ENCODE measurements around the gene TOP3B. TPM values are rescaled to one million over a fixed set of nuclear protein-coding genes. Genes with fewer than 3 reads are reported as not detected.

The TOP3B gene
- total and polyA plus RNA-seq, 9 of the 15 experiments (the other 6 are each of a cell fraction or from before 2014, with no cell fraction given): 3.0 to 188 (median 112) TPM

DNA sequence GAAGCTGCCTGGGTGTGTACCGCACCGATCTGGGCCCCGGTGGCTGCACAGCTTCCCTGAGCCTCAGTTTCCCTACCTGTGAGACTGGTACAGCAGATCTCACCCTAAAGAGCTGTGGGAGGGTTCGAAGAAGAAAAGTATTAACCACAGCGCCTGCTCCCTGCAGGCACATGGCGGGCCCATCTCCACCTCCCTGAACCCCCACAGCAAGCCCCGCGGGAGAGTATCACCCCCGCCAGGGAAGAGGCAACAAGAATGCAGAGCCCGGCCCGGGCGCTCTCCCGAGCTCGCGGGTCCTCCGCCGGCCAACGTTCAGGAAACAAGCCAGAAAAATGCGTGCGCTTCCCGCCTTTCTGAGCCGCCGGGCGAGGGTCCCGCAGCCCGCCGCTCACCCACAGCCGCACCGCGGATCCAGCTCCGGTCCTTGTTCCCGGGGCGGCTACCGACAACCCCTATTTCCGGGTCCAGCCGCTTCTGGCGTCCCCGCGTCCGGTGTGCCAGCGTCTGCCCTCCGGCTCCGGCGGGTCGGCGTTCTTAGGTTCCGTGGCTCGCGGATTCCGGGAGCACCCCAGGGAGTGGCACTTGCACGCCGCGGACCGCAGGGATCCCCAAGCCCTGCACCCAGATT lies at the start of gene TOP3B (continued):
- TF ChIP-seq STAT6 (CRISPR knock-in tag; IDR thresholded peaks at IDR 0.05): peak; percentile 100
- no peak for TF ChIP-seq BMI1 (IDR thresholded peaks at IDR 0.05; ENCODE audit: low read length)
- peak; percentile 97 to 100 for TF ChIP-seq TBL1XR1 (IDR thresholded peaks at IDR 0.05; ENCODE audit: low read length in 2 of 2)
- no peak for TF ChIP-seq TCFL5 (CRISPR knock-in tag; conservative IDR thresholded peaks at IDR 0.05)
- no peak for TF ChIP-seq ZNF274 (IDR thresholded peaks at IDR 0.05; ENCODE audit: borderline replicate concordance, low read depth, low read length)
- peak; percentile 71; the same call in 1 of the 2 replicates for TF ChIP-seq RFX5 (IDR thresholded peaks at IDR 0.05; ENCODE audit: low read depth, low read length)
- TF ChIP-seq, protein P1, sequence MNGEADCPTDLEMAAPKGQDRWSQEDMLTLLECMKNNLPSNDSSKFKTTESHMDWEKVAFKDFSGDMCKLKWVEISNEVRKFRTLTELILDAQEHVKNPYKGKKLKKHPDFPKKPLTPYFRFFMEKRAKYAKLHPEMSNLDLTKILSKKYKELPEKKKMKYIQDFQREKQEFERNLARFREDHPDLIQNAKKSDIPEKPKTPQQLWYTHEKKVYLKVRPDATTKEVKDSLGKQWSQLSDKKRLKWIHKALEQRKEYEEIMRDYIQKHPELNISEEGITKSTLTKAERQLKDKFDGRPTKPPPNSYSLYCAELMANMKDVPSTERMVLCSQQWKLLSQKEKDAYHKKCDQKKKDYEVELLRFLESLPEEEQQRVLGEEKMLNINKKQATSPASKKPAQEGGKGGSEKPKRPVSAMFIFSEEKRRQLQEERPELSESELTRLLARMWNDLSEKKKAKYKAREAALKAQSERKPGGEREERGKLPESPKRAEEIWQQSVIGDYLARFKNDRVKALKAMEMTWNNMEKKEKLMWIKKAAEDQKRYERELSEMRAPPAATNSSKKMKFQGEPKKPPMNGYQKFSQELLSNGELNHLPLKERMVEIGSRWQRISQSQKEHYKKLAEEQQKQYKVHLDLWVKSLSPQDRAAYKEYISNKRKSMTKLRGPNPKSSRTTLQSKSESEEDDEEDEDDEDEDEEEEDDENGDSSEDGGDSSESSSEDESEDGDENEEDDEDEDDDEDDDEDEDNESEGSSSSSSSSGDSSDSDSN (IDR thresholded peaks at IDR 0.05; ENCODE audit: borderline replicate concordance in 1 of 2, low read depth in 2 of 2, low read length in 2 of 2): peak; percentile 99 to 100; a peak in 3 of 4 replicates
- peak; percentile 94 for TF ChIP-seq JUN (IDR thresholded peaks at IDR 0.05; ENCODE audit: borderline replicate concordance, low read depth, low read length)
- TF ChIP-seq JUN (CRISPR knock-in tag; IDR thresholded peaks at IDR 0.05; ENCODE audit: borderline replicate concordance): no peak
